HCEC 1CT (cell line): ENCODE measurements around the gene CAMTA1.
"Not testable (repeated sequence)": the region's sequence is repeated elsewhere in the genome, so short reads cannot be mapped to it uniquely, and the experiment has no call there.

ENCODE experiments used
- DNase-seq: peaks from one replicate; pipeline ENCODE4 v3.0.0-alpha.2; 2017

Gene CAMTA1

GRCh38 chr1:7786795-7787194 is 1001.5 kb downstream of the CAMTA1 start:
- no peak for DNase-seq

- no peak for DNase-seq
These were observed 1004.6 kb downstream of the CAMTA1 start for GRCh38 chr1:7789828-7790227.

- not testable (repeated sequence) for DNase-seq
These were observed 1005.8 kb downstream of the CAMTA1 start for GRCh38 chr1:7791027-7791426.

GRCh38 chr1:7795406-7795805 is 1010.2 kb downstream of the CAMTA1 start:
- DNase-seq, result no peak

DNA sequence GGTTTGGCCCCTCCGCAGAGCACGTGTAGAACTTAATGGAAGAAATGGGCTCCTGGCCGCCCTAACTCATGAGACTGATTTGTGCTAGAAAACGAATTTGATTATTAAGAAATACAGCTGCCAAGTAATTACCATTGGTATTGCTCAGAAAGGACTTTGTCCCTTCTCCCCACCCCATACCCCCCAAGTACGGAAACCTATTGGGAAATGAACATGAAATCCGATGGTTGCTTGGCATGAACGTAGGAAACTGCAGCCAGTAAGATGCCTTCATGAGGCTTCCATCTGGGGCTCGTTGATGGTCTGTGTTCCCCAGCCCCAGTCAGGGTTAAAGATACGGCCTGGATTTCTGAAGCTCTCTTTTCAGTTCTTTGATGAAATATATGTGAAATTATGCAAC is 1020.2 kb downstream of the CAMTA1 start:
- DNase-seq, result no peak

GRCh38 chr1:7808253-7808844 is 1023.1 kb downstream of the CAMTA1 start:
- peak; percentile 67 for DNase-seq

GRCh38 chr1:7809742-7810141 is 1024.5 kb downstream of the CAMTA1 start:
- no peak for DNase-seq

- DNase-seq, result peak; percentile 95
These were observed 1025.1 kb downstream of the CAMTA1 start for GRCh38 chr1:7810395-7810794.

- no peak for DNase-seq
These were observed 1026.2 kb downstream of the CAMTA1 start for GRCh38 chr1:7811476-7811875.

- DNase-seq, result no peak
These were observed 1028.6 kb downstream of the CAMTA1 start for GRCh38 chr1:7813677-7814373.
